Right lobe of liver (tissue), 4 donors: ENCODE measurements around the gene TWF2.

Experiments
- POLR2A ChIP-seq: fragments of 450-650 bp; IDR thresholded peaks from one replicate; pipeline ENCODE4 v1.6.1; 2017; ENCODE audit warnings: antibody characterized with exemption, mild to moderate bottlenecking
- TF ChIP-seq, protein P1 (sequence below), 4 donors: fragments of 200-600 bp in 3 of 4; fragments of 450-650 bp in 1 of 4; IDR thresholded peaks; one replicate each; pipeline versions ENCODE4 v1.5.1 to v1.8.0; 2016 to 2022; ENCODE audit warnings: antibody characterized with exemption in 4 of 4, mild to moderate bottlenecking in 2 of 4
- donor health status: DM: no; HTN: no; CAD: no.
- donor health status: DM: no; HTN: no; CAD: no.
- donor health status: DM: no; HTN: yes; CAD: no.

DNA sequence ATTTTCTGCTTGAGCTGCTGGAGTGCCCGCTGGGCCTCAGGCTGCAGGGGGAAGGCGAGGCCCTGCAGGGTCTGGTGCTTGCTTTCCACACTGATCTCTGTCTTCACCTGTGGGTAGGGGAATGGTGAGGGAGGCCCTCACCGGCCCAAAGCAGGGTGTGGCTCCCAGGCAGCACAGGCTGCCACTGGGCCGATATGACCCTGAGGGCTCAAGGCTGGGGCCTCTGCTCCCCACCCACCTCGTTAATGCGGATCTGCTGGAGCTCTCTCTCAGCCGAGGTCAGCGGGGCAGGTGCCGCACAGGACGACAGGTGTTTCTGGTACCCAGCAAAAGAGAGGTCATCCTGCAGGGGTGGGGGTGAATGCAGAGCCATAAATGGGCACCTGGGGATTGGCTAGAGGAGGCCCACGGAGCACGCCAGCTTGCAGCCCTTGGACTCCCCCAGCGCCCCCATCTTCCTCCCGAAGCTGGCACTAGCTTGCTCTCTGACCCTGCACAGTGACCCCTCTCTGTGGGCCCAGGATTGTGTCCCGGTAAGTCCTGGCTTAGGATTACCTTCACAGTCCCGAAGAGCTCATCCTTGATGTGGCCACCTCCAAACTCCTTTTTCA lies 8.0 kb downstream of the TWF2 start:
- TF ChIP-seq, protein P1, sequence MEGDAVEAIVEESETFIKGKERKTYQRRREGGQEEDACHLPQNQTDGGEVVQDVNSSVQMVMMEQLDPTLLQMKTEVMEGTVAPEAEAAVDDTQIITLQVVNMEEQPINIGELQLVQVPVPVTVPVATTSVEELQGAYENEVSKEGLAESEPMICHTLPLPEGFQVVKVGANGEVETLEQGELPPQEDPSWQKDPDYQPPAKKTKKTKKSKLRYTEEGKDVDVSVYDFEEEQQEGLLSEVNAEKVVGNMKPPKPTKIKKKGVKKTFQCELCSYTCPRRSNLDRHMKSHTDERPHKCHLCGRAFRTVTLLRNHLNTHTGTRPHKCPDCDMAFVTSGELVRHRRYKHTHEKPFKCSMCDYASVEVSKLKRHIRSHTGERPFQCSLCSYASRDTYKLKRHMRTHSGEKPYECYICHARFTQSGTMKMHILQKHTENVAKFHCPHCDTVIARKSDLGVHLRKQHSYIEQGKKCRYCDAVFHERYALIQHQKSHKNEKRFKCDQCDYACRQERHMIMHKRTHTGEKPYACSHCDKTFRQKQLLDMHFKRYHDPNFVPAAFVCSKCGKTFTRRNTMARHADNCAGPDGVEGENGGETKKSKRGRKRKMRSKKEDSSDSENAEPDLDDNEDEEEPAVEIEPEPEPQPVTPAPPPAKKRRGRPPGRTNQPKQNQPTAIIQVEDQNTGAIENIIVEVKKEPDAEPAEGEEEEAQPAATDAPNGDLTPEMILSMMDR (IDR thresholded peaks at IDR 0.05): no peak
- no peak for TF ChIP-seq POLR2A
